Osteoblast (primary cell): ENCODE data around the gene OLA1. TPM values are rescaled to one million over a fixed set of nuclear protein-coding genes. Genes with fewer than 3 reads are reported as not detected.
"Not testable (repeated sequence)": the region's sequence is repeated elsewhere in the genome, so short reads cannot be mapped to it uniquely, and the experiment has no call there.

ENCODE experiments used
- DNase-seq: peaks from one replicate; pipeline ENCODE4 v3.0.0; 2011; ENCODE audit warnings: low spot score, mixed read lengths; ENCODE audit not compliant: insufficient read length; ENCODE audit errors: missing footprints
- H2AFZ ChIP-seq: 2 replicates; pipeline ENCODE4 v1.6.0; 2011; ENCODE audit warnings: mild to moderate bottlenecking, low read length
- H3K27ac ChIP-seq: 2 replicates; pipeline ENCODE4 v1.5.1; 2011; ENCODE audit warnings: mild to moderate bottlenecking, low read depth, low read length, moderate library complexity
- H3K27me3 ChIP-seq: 2 replicates; pipeline ENCODE4 v1.6.0; 2012; ENCODE audit warnings: mild to moderate bottlenecking, control low read depth, inconsistent platforms, low read length, moderate library complexity; ENCODE audit not compliant: insufficient read depth
- H3K36me3 ChIP-seq: 2 replicates; pipeline ENCODE4 v1.5.1; 2011; ENCODE audit warnings: mild to moderate bottlenecking, low read length, control low read depth, moderate library complexity; ENCODE audit not compliant: insufficient read depth
- H3K4me1 ChIP-seq: 2 replicates; pipeline ENCODE4 v1.5.1; 2011; ENCODE audit warnings: mild to moderate bottlenecking, low read length, control low read depth, moderate library complexity; ENCODE audit not compliant: insufficient read depth
- H3K4me2 ChIP-seq: 2 replicates; pipeline ENCODE4 v1.6.0; 2011; ENCODE audit warnings: mild to moderate bottlenecking, low read length; ENCODE audit not compliant: insufficient read depth
- H3K4me3 ChIP-seq: fragments of 200-600 bp; sonication (generic); 3 replicates; pipeline ENCODE4 v1.5.1; 2012; ENCODE audit warnings: mild to moderate bottlenecking, low read length, inconsistent platforms; ENCODE audit not compliant: insufficient read depth
- H3K79me2 ChIP-seq: 2 replicates; pipeline ENCODE4 v1.6.0; 2012; ENCODE audit warnings: mild to moderate bottlenecking, low read length, control low read depth, inconsistent platforms; ENCODE audit not compliant: insufficient read depth
- H3K9me3 ChIP-seq: 2 replicates; pipeline ENCODE4 v1.5.1; 2011; ENCODE audit warnings: low read depth, low read length, control low read depth
- H4K20me1 ChIP-seq: 2 replicates; pipeline ENCODE4 v1.6.0; 2012; ENCODE audit warnings: mild to moderate bottlenecking, low read length, control low read depth; ENCODE audit not compliant: insufficient read depth
- CTCF ChIP-seq: IDR thresholded peaks from 2 replicates; pipeline ENCODE4 v1.5.1; 2011; ENCODE audit warnings: mild to moderate bottlenecking, low read depth, low read length, moderate library complexity; ENCODE audit errors: extremely low read depth
- total RNA-seq: library from RNA; depleted of rRNA; stranded (reverse); fragments of >200 nt; gene quantifications from 2 replicates; pipeline ENCODE4 v1.2.3, GENCODE V29; 2012

The OLA1 gene
- total RNA-seq, 1 donor: 79.3 TPM

DNA sequence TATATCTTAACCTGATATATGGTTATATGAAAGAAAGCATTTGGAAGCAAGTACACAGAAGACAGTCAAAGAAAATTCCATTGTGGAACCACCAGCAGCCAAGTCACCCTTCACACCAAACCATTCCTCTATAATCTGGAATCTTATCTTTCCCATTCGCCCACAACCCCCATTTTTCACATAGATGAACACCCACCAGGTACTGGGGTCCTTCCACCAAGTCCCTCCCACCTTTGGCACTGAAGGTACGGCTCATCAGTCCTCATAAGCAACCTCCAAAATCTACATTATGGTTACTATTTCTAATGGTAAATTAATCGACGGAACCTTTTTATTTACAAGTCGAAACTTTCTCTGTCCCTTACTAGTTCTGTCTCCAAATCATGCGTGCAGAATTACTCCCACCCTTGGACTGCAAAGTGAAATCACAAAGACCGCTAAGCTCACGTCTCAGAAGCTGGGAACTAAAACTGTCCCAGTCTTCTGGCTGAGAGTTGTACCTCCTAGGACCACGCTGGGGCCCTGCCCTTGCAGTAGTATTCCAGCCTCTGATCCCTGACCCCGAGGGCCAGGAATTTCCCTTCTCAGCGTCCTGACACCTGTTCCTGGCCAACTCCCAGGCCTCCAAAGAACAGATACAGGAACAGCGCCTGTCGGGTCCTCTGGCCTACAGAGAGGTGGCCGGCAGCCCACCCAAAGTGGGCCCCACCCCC, 702 bp downstream of the OLA1 start:
- TF ChIP-seq CTCF: no peak
- peaks cover 21% of the 10 kb centered on the region for H3K4me1 ChIP-seq
- peak overlapping the region; percentile 96 for H3K4me3 ChIP-seq
- no peaks in the 10 kb centered on the region for H3K9me3 ChIP-seq
- peaks cover 13% of the 10 kb centered on the region for H4K20me1 ChIP-seq
- peak; percentile 80 for DNase-seq
- peaks cover 7% of the 10 kb centered on the region for H3K36me3 ChIP-seq
- H3K79me2 ChIP-seq: peaks cover 56% of the 10 kb centered on the region
- H3K27me3 ChIP-seq: no peaks in the 10 kb centered on the region
- peak overlapping the region; percentile 86 for H3K4me2 ChIP-seq
- peak overlapping the region; percentile 64 for H3K27ac ChIP-seq
- peak overlapping the region; percentile 82 for H2AFZ ChIP-seq

- peaks cover 63% of the 10 kb centered on the region for H3K79me2 ChIP-seq
- peaks cover 21% of the 10 kb centered on the region for H3K4me1 ChIP-seq
These were observed 1.4 kb downstream of the OLA1 start for GRCh38 chr2:174246944-174247381.

GRCh38 chr2:174245628-174246027, 2.7 kb downstream of the OLA1 start:
- H3K27ac ChIP-seq, H3K4me2 ChIP-seq, H2AFZ ChIP-seq, DNase-seq, H3K4me3 ChIP-seq, H3K9me3 ChIP-seq, H3K27me3 ChIP-seq: not testable (repeated sequence)
- Histone ChIP-seq H4K20me1 (peaks cover 19% of the 10 kb centered on the region), H3K4me1 (peaks cover 21% of the 10 kb centered on the region), H3K36me3 (peaks cover 11% of the 10 kb centered on the region), H3K79me2 (peaks cover 76% of the 10 kb centered on the region)

More at GRCh38 chr2:174246944-174247381, 1.4 kb downstream of the OLA1 start:
- DNase-seq: no peak
- no peak overlapping the region for H3K4me3 ChIP-seq
- no peak for TF ChIP-seq CTCF
- no peak overlapping the region for H3K27ac ChIP-seq
- no peaks in the 10 kb centered on the region for H3K27me3 ChIP-seq
- H3K9me3 ChIP-seq: no peaks in the 10 kb centered on the region
- peaks cover 18% of the 10 kb centered on the region for H4K20me1 ChIP-seq
- H2AFZ ChIP-seq: no peak overlapping the region
- H3K36me3 ChIP-seq: peaks cover 7% of the 10 kb centered on the region
- H3K4me2 ChIP-seq: peak overlapping the region; percentile 86

DNA sequence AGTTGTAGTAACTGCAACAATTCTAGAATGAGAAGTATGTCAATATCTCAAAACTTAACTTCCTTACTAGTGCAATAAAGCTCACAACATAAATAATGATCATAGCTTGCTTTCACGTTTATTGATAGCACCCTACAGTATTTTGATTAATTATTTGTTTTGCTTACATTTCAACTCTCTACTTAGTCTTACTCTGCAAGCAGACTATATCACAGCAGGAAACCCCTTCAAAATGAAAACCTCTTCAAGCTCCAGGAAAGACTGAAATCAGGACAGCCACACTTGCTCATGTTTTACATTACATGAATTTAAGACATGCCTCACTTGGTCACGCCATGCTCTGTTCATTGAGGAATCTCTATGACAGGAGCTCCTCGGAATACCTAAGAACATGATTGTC, 3.3 kb downstream of the OLA1 start:
- H3K4me2 ChIP-seq: no peak overlapping the region

More for the DNA sequence above, 3.3 kb downstream of the OLA1 start:
- TF ChIP-seq CTCF: no peak
- peaks cover 82% of the 10 kb centered on the region for H3K79me2 ChIP-seq
- H3K27ac ChIP-seq: no peak overlapping the region
- peaks cover 21% of the 10 kb centered on the region for H3K4me1 ChIP-seq
- DNase-seq: no peak
- no peaks in the 10 kb centered on the region for H3K27me3 ChIP-seq
- peaks cover 21% of the 10 kb centered on the region for H4K20me1 ChIP-seq
- no peak overlapping the region for H3K4me3 ChIP-seq
- H3K9me3 ChIP-seq: no peaks in the 10 kb centered on the region
- no peak overlapping the region for H2AFZ ChIP-seq
- H3K36me3 ChIP-seq: peaks cover 11% of the 10 kb centered on the region
